Left ventricle myocardium inferior (tissue), 1 donor: ENCODE measurements around the gene CREB3. TPM values are rescaled to one million over a fixed set of nuclear protein-coding genes. Genes with fewer than 3 reads are reported as not detected.

Experiments used
- DNase-seq: peaks from one replicate; pipeline ENCODE4 v3.0.0-alpha.2; 2020
- H3K27ac ChIP-seq: fragments of 200-600 bp; replicated peaks from 2 replicates; pipeline ENCODE4 v1.8.0; 2021
- H3K27me3 ChIP-seq: fragments of 200-600 bp; 2 replicates; pipeline ENCODE4 v1.8.0; 2021; ENCODE audit warnings: low read depth
- H3K36me3 ChIP-seq: fragments of 200-600 bp; 2 replicates; pipeline ENCODE4 v1.8.0; 2021
- H3K4me1 ChIP-seq: fragments of 200-600 bp; 2 replicates; pipeline ENCODE4 v1.8.0; 2021
- H3K4me3 ChIP-seq: fragments of 200-600 bp; 2 replicates; pipeline ENCODE4 v1.8.0; 2021; ENCODE audit warnings: mild to moderate bottlenecking, moderate library complexity
- H3K9me3 ChIP-seq: fragments of 200-600 bp; replicated peaks from 2 replicates; pipeline ENCODE4 v1.8.0; 2021
- intact Hi-C: fragments of 100-400 bp; cut with micrococcal nuclease; formaldehyde crosslinking; loops from one replicate; pipeline ENCODE4 v1.11.0; 2022
- total RNA-seq: library from RNA; stranded (reverse); fragmentation: NEBNext Ultra II Directional; extraction: Animal tissue kit (Norgen Biotek cat#: 25700); gene quantifications from one replicate; pipeline ENCODE4 v1.2.1, GENCODE V29; 2021
- TF ChIP-seq, protein P1 (sequence below): fragments of 200-600 bp; IDR thresholded peaks from 2 replicates; pipeline ENCODE4 v1.8.0; 2021; ENCODE audit warnings: antibody characterized with exemption, mild to moderate bottlenecking, borderline replicate concordance
- donor health status: DM: no; HTN: yes; CAD: no; lungs with severe emphysema.

CREB3 gene
- total RNA-seq, 1 donor from 2014 or later, result 20.6 TPM

- intact Hi-C loops, result no loop called here
- Histone ChIP-seq H3K9me3 (no peaks in the 10 kb centered on the region), H3K36me3 (no peaks in the 10 kb centered on the region), H3K27me3 (no peaks in the 10 kb centered on the region), H3K4me3 (no peak overlapping the region), H3K4me1 (peaks cover 8% of the 10 kb centered on the region), H3K27ac (no peak overlapping the region)
- no peak for DNase-seq
- TF ChIP-seq, protein P1, sequence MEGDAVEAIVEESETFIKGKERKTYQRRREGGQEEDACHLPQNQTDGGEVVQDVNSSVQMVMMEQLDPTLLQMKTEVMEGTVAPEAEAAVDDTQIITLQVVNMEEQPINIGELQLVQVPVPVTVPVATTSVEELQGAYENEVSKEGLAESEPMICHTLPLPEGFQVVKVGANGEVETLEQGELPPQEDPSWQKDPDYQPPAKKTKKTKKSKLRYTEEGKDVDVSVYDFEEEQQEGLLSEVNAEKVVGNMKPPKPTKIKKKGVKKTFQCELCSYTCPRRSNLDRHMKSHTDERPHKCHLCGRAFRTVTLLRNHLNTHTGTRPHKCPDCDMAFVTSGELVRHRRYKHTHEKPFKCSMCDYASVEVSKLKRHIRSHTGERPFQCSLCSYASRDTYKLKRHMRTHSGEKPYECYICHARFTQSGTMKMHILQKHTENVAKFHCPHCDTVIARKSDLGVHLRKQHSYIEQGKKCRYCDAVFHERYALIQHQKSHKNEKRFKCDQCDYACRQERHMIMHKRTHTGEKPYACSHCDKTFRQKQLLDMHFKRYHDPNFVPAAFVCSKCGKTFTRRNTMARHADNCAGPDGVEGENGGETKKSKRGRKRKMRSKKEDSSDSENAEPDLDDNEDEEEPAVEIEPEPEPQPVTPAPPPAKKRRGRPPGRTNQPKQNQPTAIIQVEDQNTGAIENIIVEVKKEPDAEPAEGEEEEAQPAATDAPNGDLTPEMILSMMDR, result no peak
Observed at GRCh38 chr9:35763181-35763580, 30.7 kb downstream of the CREB3 start.

DNA sequence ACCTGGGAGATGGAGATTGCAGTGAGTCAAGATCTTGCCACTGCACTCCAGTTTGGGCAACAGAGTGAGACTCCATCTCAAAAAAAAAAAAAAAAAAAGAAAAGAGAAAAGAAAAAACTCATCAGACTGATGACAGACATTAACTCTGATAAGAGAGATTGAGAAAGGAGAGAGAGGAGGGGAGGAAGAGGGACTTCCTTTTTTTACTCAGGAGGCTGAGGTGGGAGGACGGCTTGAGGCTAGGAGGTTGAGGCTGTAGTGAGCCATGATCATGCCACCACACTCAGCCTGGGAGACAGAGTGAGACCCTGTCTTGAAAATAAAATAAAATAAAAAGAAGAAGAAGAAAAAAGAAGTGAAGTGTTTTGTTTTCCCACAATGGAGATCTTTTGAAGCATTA lies 31.3 kb downstream of the CREB3 start:
- H3K27ac ChIP-seq, result no peak overlapping the region
- no peak overlapping the region for H3K4me3 ChIP-seq
- DNase-seq, result no peak
- H3K36me3 ChIP-seq, result no peaks in the 10 kb centered on the region
- H3K27me3 ChIP-seq, result no peaks in the 10 kb centered on the region
- H3K9me3 ChIP-seq, result no peaks in the 10 kb centered on the region
- intact Hi-C loops, result no loop called here
- H3K4me1 ChIP-seq, result peaks cover 2% of the 10 kb centered on the region
- TF ChIP-seq, protein P1, result no peak

DNA sequence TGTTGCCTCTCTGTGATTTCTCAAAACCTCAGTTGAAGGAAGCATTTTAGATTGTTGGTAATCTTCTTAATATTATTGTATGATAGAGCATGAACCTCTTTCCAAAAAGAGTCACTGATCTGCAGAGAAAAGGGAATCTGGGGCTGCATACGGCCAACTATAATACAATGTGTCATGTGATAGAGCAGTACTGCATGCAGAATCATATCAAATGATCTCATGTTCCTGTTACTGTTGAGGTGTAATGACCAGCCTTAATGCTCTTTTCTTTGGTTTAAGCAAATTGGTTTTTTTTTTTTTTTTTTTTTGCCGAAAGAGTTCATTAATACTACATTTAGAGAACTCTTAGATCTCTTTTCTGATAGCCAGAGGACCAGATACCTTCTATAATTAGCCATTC lies 34.5 kb downstream of the CREB3 start:
- H3K27ac ChIP-seq, result no peak overlapping the region
- TF ChIP-seq, protein P1, result no peak
- DNase-seq, result no peak
- no peaks in the 10 kb centered on the region for H3K27me3 ChIP-seq
- H3K36me3 ChIP-seq, result no peaks in the 10 kb centered on the region
- H3K9me3 ChIP-seq, result no peaks in the 10 kb centered on the region
- peaks cover 22% of the 10 kb centered on the region for H3K4me1 ChIP-seq
- intact Hi-C loops, result no loop called here
- H3K4me3 ChIP-seq, result no peak overlapping the region

DNA sequence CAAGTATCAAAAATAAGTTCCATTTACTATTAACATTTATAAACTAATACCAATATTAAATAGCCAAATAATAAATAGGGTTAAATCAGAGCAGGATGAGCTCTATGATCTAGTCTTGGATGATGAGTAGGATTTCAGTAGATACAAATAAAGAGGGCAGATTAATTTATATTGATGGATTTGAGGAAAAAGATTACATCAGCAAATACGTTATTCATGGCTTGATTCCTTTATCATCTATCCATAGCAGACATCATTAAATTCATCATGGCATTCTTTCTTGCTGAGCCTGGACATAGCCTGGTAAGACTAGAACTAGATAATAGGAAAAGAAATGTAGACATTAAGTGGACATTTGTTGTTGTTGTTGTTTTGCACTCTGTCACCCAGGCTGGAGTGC lies 35.0 kb downstream of the CREB3 start:
- no peak for DNase-seq

DNA sequence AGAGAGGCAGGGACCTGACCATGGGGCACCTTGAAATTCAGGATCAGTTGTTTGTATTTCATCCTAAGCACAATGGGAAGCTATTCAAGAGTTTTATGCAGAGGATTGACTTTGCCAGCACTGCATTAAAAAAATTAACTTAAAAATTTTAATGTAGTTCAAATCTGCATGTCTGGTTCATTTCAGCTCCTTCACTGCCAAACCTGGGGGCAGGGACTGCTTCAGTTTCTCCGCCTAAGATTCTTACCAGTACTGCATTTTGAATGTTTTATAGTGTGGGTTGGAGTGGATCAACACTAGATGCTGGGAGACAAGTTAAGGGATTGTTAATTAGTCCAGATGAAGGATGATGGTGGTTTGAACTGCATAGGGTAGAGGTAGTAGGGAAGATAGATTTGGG lies 37.3 kb downstream of the CREB3 start:
- Histone ChIP-seq H3K4me1 (peaks cover 26% of the 10 kb centered on the region), H3K4me3 (no peak overlapping the region), H3K27me3 (no peaks in the 10 kb centered on the region), H3K36me3 (no peaks in the 10 kb centered on the region), H3K9me3 (no peaks in the 10 kb centered on the region), H3K27ac (no peak overlapping the region)
- DNase-seq, result no peak
- TF ChIP-seq, protein P1, result no peak
- intact Hi-C loops, result no loop called here

More for the DNA sequence above, 35.0 kb downstream of the CREB3 start:
- H3K4me1 ChIP-seq, result peaks cover 26% of the 10 kb centered on the region
- no peaks in the 10 kb centered on the region for H3K9me3 ChIP-seq
- no peak overlapping the region for H3K27ac ChIP-seq
- TF ChIP-seq, protein P1, result no peak
- H3K27me3 ChIP-seq, result no peaks in the 10 kb centered on the region
- intact Hi-C loops, result no loop called here
- H3K36me3 ChIP-seq, result no peaks in the 10 kb centered on the region
- H3K4me3 ChIP-seq, result no peak overlapping the region

DNA sequence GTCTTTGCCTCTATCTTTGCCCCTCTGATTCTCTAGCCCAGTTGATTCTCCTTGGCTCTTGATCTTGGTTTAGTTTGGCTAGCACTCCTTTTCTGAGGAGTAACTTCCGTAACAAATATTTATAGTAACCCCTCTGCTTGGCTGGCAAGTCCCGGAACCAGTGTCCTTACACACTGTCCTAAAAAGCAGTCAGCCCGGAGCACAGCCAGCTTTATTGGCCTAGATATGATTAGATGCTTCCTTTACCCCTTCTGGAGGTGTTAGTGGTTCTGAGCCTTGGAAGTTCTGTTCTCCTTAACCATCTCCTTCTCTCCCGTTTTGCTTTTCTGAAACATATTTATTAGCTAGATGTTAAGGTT lies 38.6 kb downstream of the CREB3 start:
- Histone ChIP-seq H3K4me1 (peaks cover 34% of the 10 kb centered on the region), H3K4me3 (peak overlapping the region; percentile 26), H3K9me3 (no peaks in the 10 kb centered on the region), H3K27me3 (no peaks in the 10 kb centered on the region), H3K36me3 (no peaks in the 10 kb centered on the region), H3K27ac (peak overlapping the region; percentile 74)
- TF ChIP-seq, protein P1, result no peak
- intact Hi-C loops, result no loop called here
- DNase-seq, result peak; percentile 54
